NB4 (cell line): Measurements from ENCODE around the gene TMEM101.

Source experiments
- CTCF ChIP-seq: IDR thresholded peaks from one replicate; pipeline ENCODE4 v1.5.1; 2012; ENCODE audit warnings: low read depth, low read length
- MAX ChIP-seq: IDR thresholded peaks from 2 replicates; pipeline ENCODE4 v1.6.1; 2011; ENCODE audit warnings: low read depth, low read length
- MYC ChIP-seq: IDR thresholded peaks from 2 replicates; pipeline ENCODE4 v1.6.1; 2011; ENCODE audit warnings: low read depth, low read length
- POLR2A ChIP-seq: IDR thresholded peaks from 2 replicates; pipeline ENCODE4 v1.6.1; 2011; ENCODE audit warnings: mild to moderate bottlenecking; ENCODE audit not compliant: insufficient read length; ENCODE audit errors: extremely low read depth

- no peak for TF ChIP-seq POLR2A
- TF ChIP-seq CTCF, result no peak
- TF ChIP-seq MAX, result no peak
- TF ChIP-seq MYC, result no peak
Measured at GRCh38 chr17:44022246-44022645, 7.5 kb upstream of the TMEM101 start.
